ENCODE results near the gene RPEL1.

Gene RPEL1

GRCh38 chr10:103280506-103280905, 34.8 kb downstream of the RPEL1 start:
- no peak for DNase-seq (ENCODE audit: low read depth)

GRCh38 chr10:103281753-103282152, 36.1 kb downstream of the RPEL1 start:
- DNase-seq (ENCODE audit: low read depth): no peak

- DNase-seq (ENCODE audit: low read depth): no peak
Measured at GRCh38 chr10:103282961-103283360, 37.3 kb downstream of the RPEL1 start.

- no peak for DNase-seq (ENCODE audit: low read depth)
Measured at GRCh38 chr10:103284170-103284569, 38.5 kb downstream of the RPEL1 start.

GRCh38 chr10:103287992-103288391, 42.3 kb downstream of the RPEL1 start:
- DNase-seq (ENCODE audit: low read depth): no peak

GRCh38 chr10:103291588-103291987, 45.9 kb downstream of the RPEL1 start:
- no peak for DNase-seq (ENCODE audit: low read depth)

GRCh38 chr10:103295374-103296015, 49.8 kb downstream of the RPEL1 start:
- DNase-seq (ENCODE audit: low read depth): no peak

Data from activated T-cell treated with anti-CD3 and anti-CD28 coated beads for 24 hours (primary cell).